GM19238 (cell line): ENCODE data around the gene LYRM2.

Experiments used
- DNase-seq: peaks from one replicate; pipeline ENCODE4 v3.0.0; 2011; ENCODE audit warnings: low spot score; ENCODE audit not compliant: insufficient read length

LYRM2 gene

GRCh38 chr6:89559487-89559886 lies 79.1 kb downstream of the LYRM2 start:
- DNase-seq: no peak

DNA sequence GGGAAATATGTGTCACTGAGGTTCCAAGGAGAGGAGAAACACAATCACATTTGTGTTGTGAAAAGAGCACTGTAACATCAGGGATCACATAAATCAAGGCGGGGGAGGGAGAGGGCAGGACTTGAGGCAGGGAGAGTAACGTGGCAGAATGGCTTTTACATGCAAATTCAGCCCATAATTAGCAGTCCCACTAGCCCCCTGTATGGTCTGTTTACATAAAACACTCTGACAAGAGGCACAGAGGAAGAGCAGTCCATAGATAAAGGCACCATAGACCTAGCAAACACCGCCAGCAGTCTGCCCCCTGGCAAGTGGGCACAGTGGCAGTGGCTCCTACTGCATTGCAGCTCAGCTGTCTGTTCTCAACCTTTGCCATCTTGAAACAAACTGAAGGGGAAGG lies 82.7 kb downstream of the LYRM2 start:
- DNase-seq: no peak

GRCh38 chr6:89555031-89555430 lies 83.5 kb downstream of the LYRM2 start:
- DNase-seq: no peak

GRCh38 chr6:89554106-89554505 lies 84.4 kb downstream of the LYRM2 start:
- no peak for DNase-seq

- DNase-seq: no peak
Observed at GRCh38 chr6:89553431-89553830, 85.1 kb downstream of the LYRM2 start.

- no peak for DNase-seq
Observed at GRCh38 chr6:89547281-89547680, 91.3 kb downstream of the LYRM2 start.

DNA sequence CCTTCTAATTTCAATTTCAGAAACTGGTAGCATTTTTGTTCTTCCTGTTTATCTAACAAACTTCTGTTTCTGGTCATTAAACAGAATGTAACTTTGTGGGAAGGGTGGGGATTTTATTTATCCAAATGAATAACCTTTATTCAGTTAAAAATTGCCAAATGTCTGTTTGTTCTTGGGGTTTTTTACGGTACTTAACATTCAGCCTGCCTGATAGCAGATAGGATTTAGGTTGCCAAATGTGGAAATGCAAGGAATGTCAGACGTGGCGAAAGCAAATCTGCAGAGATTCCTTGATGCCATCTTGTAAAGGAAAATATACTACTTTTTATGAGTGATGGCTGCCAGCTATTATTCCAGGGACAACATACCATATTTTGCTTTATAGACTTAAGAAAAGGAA lies 95.7 kb downstream of the LYRM2 start:
- DNase-seq: no peak

DNA sequence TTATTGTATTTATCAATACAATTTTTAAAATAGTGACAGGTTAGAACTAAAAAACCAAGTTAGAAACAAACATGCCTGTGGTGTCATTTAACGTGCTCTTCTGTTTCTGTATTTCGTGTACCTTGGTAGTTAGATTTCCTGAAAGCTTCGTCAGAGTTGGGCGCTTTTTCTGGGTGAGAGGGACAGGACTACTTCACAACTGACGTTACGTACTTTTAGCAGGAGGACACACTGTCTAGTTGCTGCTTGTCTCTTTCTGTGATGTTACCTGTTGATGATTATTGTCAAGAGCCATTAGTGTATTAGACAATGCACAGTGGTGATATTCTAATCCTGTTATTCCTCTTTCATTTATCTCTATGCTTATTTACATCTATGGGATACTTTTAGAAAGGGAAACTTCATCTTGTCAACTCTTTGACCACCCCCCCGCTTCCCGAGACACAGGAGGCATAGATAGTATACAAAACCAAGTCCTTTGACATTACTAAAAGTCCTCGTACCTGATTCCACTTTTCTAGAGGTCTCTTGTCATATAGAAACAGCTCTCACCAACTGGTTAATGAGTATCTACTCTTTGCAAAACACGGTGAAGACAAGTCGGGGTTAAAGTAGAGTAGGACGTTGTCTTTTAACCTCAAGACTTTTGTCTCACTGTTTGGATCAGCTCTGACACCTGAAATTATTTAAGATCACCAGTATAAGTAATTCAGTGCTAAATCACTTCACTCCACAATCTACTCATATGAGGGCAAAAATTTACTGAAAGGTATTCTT lies 96.3 kb downstream of the LYRM2 start:
- DNase-seq: no peak

DNA sequence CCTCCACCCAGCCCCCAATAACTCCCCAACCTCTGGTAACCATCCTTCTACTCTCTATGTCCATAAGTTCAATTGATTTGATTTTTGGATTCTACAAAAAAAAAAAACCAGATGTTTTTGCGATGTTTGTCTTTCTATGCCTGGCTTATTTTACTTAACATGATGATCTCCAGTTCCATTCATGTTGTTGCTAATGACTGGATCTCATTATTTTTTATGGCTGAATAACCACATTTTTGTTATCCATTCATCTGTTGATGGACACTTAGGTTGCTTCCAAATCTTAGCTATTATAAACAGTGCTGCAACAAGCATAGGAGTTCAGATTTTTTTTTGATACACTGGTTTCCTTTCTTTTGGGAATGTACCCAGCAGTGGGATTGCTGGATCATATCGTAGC lies 98.8 kb downstream of the LYRM2 start:
- no peak for DNase-seq

DNA sequence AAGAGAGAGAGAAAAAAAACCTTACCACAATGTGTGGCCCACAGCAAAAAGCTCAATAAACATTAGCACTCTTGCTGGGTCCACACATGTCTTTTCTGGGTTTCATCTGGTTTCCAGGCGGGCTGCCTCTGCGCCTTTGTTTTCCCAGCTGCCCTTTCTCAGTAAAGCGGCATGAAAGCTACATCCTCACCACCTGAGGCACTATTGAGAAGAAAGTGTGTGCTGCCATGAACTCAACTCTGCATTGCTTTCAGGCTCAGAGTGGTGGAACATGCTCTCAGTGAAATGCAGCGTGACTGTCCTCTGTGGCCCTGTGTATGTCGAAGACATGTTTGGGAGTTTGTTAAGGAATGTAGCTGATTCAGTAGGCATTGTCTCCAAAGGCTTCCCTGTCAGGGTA lies 102.3 kb downstream of the LYRM2 start:
- DNase-seq: no peak

GRCh38 chr6:89530982-89531381 lies 107.6 kb downstream of the LYRM2 start:
- DNase-seq: no peak

GRCh38 chr6:89528866-89529265 lies 109.7 kb downstream of the LYRM2 start:
- DNase-seq: no peak

DNA sequence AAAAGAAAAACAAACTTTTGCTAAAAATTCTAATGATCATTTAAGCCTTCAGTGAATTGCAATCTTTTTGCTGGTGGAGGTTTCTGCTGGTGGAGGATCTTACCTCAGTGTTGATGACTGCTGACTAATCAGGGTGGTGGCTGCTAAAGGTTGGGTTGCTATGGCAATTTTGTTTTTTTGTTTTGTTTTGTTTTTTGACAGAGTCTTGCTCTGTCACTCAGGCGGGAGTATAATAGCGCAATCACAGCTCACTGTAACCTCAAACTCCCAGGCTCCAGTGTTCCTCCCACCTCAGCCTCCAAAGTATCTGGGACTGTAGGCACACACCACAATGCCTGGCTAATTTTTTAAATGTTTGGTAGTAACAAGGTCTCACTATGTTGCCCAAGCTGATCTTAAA lies 110.9 kb downstream of the LYRM2 start:
- DNase-seq: no peak

DNA sequence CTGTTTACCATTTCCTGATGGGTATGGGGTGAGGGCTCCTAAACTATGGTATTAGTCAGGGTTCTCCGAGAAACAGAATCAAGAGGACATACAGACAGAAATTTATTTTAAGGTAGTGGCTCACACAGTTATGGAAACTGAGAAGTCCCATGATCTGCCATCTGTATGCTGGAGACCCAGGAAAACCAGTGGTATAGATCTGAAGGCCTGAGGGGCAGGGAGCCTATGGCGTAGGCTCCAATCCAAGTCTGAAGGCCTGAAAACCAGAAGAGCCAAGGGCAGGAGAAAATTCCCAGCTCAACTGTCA lies 112.0 kb downstream of the LYRM2 start:
- no peak for DNase-seq

DNA sequence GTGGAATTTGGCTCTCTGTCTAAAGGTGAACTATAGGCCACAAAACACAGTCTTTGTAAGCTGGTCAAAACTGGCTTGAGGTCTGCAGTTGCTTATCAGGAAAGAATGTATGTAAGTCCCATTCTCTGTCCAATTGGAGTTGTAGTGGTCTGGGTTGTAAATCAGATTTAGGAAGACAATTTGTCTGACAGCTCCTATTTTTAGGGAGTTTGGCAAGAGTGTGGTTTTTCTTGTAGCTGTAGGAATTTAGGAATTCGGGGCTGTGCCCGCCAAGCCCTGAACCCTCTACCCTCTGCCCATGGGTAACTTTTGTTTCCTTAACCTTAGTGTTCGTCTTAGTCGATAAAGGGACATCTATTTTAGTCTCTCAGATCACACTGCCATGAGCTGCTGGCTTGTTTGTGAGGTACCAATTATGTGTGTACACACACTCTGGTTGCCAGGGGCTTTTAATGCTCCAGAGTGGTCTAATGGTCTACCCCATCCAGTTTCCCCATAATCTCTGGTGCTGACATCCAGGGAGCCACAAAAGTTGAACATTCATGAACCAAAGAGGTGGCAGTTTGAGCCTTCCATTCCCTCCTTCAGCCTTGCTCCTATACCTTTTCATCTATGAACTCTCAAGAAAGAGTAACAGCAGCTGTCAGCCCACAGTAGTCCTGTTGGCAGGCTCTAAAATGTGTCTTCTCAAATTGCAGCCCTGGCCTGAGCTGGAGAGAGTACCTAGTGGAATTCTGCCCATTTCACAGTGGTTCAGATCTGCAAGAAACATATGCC lies 112.6 kb downstream of the LYRM2 start:
- no peak for DNase-seq

GRCh38 chr6:89522778-89523177 lies 115.8 kb downstream of the LYRM2 start:
- no peak for DNase-seq

GRCh38 chr6:89520736-89521135 lies 117.8 kb downstream of the LYRM2 start:
- DNase-seq: no peak

GRCh38 chr6:89518352-89519055 lies 120.0 kb downstream of the LYRM2 start:
- no peak for DNase-seq
